DOHH2 (cell line): ENCODE results near the gene CCDC88C.

Source experiments
- CTCF ChIP-seq: fragments of 200-600 bp; sonication (generic); IDR thresholded peaks from one replicate; pipeline ENCODE4 v1.5.1; 2014; ENCODE audit warnings: antibody characterized with exemption, mild to moderate bottlenecking, low read depth, low read length; ENCODE audit not compliant: poor library complexity, severe bottlenecking
- EZH2phosphoT487 ChIP-seq: fragments of 200-600 bp; sonication (generic); IDR thresholded peaks from 2 replicates; pipeline ENCODE4 v1.6.1; 2017; ENCODE audit warnings: borderline replicate concordance, mild to moderate bottlenecking, antibody characterized with exemption, low read length, moderate library complexity, mixed read lengths

- TF ChIP-seq CTCF (no peak), EZH2phosphoT487 (no peak)
Measured at GRCh38 chr14:91419451-91419850, 1.8 kb upstream of the CCDC88C start.
